Mucosa of rectum (tissue), 2 donors: ENCODE results near the gene DKK3.

Source experiments
- H3K27ac ChIP-seq, 2 donors: one replicate each; pipeline ENCODE4 v1.7.0; 2013; ENCODE audit warnings: inconsistent platforms in 2 of 2, low read depth in 2 of 2, low read length in 2 of 2
- H3K27me3 ChIP-seq, 2 donors: one replicate each; pipeline ENCODE4 v1.7.0; 2013; ENCODE audit warnings: low read length in 2 of 2; ENCODE audit not compliant: control insufficient read depth in 2 of 2, insufficient read depth in 2 of 2
- H3K36me3 ChIP-seq, 2 donors: one replicate each; pipeline ENCODE4 v1.7.0; 2013; ENCODE audit warnings: low read length in 2 of 2; ENCODE audit not compliant: control insufficient read depth in 2 of 2, insufficient read depth in 2 of 2
- H3K4me1 ChIP-seq, 2 donors: one replicate each; pipeline ENCODE4 v1.7.0; 2013; ENCODE audit warnings: low read length in 2 of 2, mild to moderate bottlenecking in 1 of 2; ENCODE audit not compliant: control insufficient read depth in 2 of 2, insufficient read depth in 2 of 2
- H3K4me3 ChIP-seq, 2 donors: one replicate each; pipeline ENCODE4 v1.7.0; 2013; ENCODE audit warnings: low read length in 2 of 2
- H3K9ac ChIP-seq, 2 donors: one replicate each; pipeline ENCODE4 v1.7.0; 2013; ENCODE audit warnings: low read length in 2 of 2, low read depth in 1 of 2, mild to moderate bottlenecking in 1 of 2
- H3K9me3 ChIP-seq, 2 donors: one replicate each; pipeline ENCODE4 v1.7.0; 2013; ENCODE audit warnings: low read length in 2 of 2; ENCODE audit not compliant: control insufficient read depth in 2 of 2
- donor health status: healthy.
- donor health status: Normal muscosa, but diverticular disease.

The DKK3 gene

GRCh38 chr11:12003815-12004214, 4.6 kb downstream of the DKK3 start:
- no peak overlapping the region for H3K27ac ChIP-seq
- H3K9me3 ChIP-seq, result no peaks in the 10 kb centered on the region
- no peaks in the 10 kb centered on the region for H3K4me1 ChIP-seq
- peaks cover 21 to 24% of the 10 kb centered on the region in 2 donors for H3K27me3 ChIP-seq
- no peaks in the 10 kb centered on the region for H3K36me3 ChIP-seq
- no peak overlapping the region for H3K4me3 ChIP-seq
- H3K9ac ChIP-seq, result no peak overlapping the region

- no peaks in the 10 kb centered on the region for H3K36me3 ChIP-seq
- no peak overlapping the region for H3K27ac ChIP-seq
- H3K9me3 ChIP-seq, result no peaks in the 10 kb centered on the region
- H3K9ac ChIP-seq, result no peak overlapping the region
- H3K4me1 ChIP-seq, result no peaks in the 10 kb centered on the region
- peaks cover 21 to 24% of the 10 kb centered on the region in 2 donors for H3K27me3 ChIP-seq
- no peak overlapping the region for H3K4me3 ChIP-seq
Measured at GRCh38 chr11:12003336-12003735, 5.1 kb downstream of the DKK3 start.

GRCh38 chr11:12001186-12001585, 7.2 kb downstream of the DKK3 start:
- no peak overlapping the region for H3K4me3 ChIP-seq
- H3K27me3 ChIP-seq, result peaks cover 5 to 7% of the 10 kb centered on the region in 2 donors
- H3K4me1 ChIP-seq, result no peaks in the 10 kb centered on the region
- H3K9me3 ChIP-seq, result no peaks in the 10 kb centered on the region
- H3K9ac ChIP-seq, result no peak overlapping the region
- no peak overlapping the region for H3K27ac ChIP-seq
- H3K36me3 ChIP-seq, result no peaks in the 10 kb centered on the region

GRCh38 chr11:11998091-11998781, 10.2 kb downstream of the DKK3 start:
- H3K4me3 ChIP-seq, result no peak overlapping the region
- H3K36me3 ChIP-seq, result no peaks in the 10 kb centered on the region
- no peaks in the 10 kb centered on the region for H3K27me3 ChIP-seq
- no peak overlapping the region for H3K27ac ChIP-seq
- no peaks in the 10 kb centered on the region for H3K9me3 ChIP-seq
- no peak overlapping the region for H3K9ac ChIP-seq
- H3K4me1 ChIP-seq, result no peaks in the 10 kb centered on the region

- H3K4me3 ChIP-seq, result no peak overlapping the region
- H3K27me3 ChIP-seq, result no peaks in the 10 kb centered on the region
- no peak overlapping the region for H3K9ac ChIP-seq
- no peak overlapping the region for H3K27ac ChIP-seq
- H3K9me3 ChIP-seq, result no peaks in the 10 kb centered on the region
- H3K36me3 ChIP-seq, result no peaks in the 10 kb centered on the region
- no peaks in the 10 kb centered on the region for H3K4me1 ChIP-seq
Measured at GRCh38 chr11:11997049-11997322, 11.4 kb downstream of the DKK3 start.

GRCh38 chr11:11996321-11997048, 11.9 kb downstream of the DKK3 start:
- Histone ChIP-seq H3K27ac (no peak overlapping the region), H3K9ac (no peak overlapping the region), H3K36me3 (no peaks in the 10 kb centered on the region), H3K4me1 (no peaks in the 10 kb centered on the region), H3K4me3 (no peak overlapping the region), H3K9me3 (no peaks in the 10 kb centered on the region), H3K27me3 (no peaks in the 10 kb centered on the region)

- Histone ChIP-seq H3K27ac (no peak overlapping the region), H3K9ac (no peak overlapping the region), H3K9me3 (no peaks in the 10 kb centered on the region), H3K27me3 (no peaks in the 10 kb centered on the region), H3K4me1 (no peaks in the 10 kb centered on the region), H3K4me3 (no peak overlapping the region), H3K36me3 (no peaks in the 10 kb centered on the region)
Measured at GRCh38 chr11:11995601-11996000, 12.8 kb downstream of the DKK3 start.

- no peaks in the 10 kb centered on the region for H3K4me1 ChIP-seq
Measured at GRCh38 chr11:11993839-11994238, 14.6 kb downstream of the DKK3 start.

GRCh38 chr11:11992257-11993212, 15.9 kb downstream of the DKK3 start:
- Histone ChIP-seq H3K4me3 (no peak overlapping the region), H3K27ac (no peak overlapping the region), H3K27me3 (no peaks in the 10 kb centered on the region), H3K9me3 (no peaks in the 10 kb centered on the region), H3K36me3 (no peaks in the 10 kb centered on the region), H3K4me1 (no peaks in the 10 kb centered on the region), H3K9ac (no peak overlapping the region)

More at GRCh38 chr11:11993839-11994238, 14.6 kb downstream of the DKK3 start:
- no peak overlapping the region for H3K4me3 ChIP-seq
- no peaks in the 10 kb centered on the region for H3K36me3 ChIP-seq
- no peaks in the 10 kb centered on the region for H3K27me3 ChIP-seq
- no peak overlapping the region for H3K9ac ChIP-seq
- no peaks in the 10 kb centered on the region for H3K9me3 ChIP-seq
- no peak overlapping the region for H3K27ac ChIP-seq
